GM21367 (cell line): ENCODE results near the gene ANKS3.

Source experiments
- ATAC-seq: cut with Tn5 transposase; IDR thresholded peaks from one replicate; pipeline ENCODE4 v1.9.1; 2021; ENCODE audit not compliant: unreplicated experiment

Gene ANKS3

DNA sequence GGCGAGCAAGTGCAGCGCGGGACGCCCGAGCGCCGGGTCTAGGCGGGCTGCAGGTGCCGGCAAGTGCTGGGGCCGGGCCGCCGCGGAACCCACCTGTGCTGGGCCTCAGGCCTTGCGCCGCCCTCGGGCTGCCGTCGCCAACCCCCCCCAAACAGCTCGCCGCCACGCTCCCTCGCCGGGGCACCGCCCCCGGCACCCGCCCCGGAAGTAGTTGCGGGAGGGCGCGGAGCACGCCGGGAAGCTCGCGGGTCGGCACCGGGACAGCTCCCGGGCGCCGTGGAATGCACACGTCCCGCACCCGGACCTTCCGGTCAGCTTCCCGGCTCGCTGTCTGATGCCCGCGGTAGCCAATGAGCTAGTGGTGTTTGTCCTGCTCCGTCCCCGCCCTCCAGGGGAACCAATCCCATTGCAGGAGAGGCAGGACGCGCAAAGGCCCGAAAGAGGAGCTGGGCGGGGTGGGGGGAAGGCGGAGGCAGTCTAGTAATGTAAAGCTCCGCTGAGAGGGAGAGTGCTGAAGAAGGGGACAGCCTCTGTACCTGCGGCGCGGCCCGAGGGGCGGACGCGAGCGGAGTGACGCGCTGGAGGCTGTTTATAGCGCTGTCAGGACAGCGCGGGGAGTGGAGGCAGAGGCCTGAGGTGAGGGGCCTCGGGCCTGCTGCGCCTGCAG is at the start of gene ANKS3, which contains the start of gene DNAAF8:
Gene ANKS3, minus strand, starts transcription at position 209 of the 667 bp plus-strand sequence. CDS start 4,122 bp downstream, outside the sequence.
Gene DNAAF8, plus strand, starts transcription at position 475 of the 667 bp plus-strand sequence. CDS start 1,978 bp downstream, outside the sequence.
- peak; percentile 73 for ATAC-seq

GRCh38 chr16:4783251-4783950 is 49.3 kb upstream of the ANKS3 start:
- ATAC-seq: no peak

GRCh38 chr16:4780235-4780634 is 46.2 kb upstream of the ANKS3 start:
- no peak for ATAC-seq

DNA sequence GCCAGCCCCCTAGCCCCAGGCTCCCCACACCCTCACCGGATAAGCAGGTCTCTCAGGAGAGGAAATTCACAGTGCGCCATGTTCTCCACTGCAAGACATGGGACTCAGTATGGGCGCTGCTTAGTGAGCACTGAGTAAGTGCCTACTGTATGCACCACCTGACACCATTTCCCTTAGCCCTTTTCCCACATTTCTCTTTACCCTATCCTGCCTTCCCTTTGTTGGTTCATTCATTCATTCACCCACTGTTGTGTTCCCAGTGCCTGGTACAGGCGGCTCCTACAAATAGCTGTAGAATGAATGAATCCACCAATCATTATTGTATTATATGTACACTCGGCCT is 44.0 kb upstream of the ANKS3 start:
- no peak for ATAC-seq

DNA sequence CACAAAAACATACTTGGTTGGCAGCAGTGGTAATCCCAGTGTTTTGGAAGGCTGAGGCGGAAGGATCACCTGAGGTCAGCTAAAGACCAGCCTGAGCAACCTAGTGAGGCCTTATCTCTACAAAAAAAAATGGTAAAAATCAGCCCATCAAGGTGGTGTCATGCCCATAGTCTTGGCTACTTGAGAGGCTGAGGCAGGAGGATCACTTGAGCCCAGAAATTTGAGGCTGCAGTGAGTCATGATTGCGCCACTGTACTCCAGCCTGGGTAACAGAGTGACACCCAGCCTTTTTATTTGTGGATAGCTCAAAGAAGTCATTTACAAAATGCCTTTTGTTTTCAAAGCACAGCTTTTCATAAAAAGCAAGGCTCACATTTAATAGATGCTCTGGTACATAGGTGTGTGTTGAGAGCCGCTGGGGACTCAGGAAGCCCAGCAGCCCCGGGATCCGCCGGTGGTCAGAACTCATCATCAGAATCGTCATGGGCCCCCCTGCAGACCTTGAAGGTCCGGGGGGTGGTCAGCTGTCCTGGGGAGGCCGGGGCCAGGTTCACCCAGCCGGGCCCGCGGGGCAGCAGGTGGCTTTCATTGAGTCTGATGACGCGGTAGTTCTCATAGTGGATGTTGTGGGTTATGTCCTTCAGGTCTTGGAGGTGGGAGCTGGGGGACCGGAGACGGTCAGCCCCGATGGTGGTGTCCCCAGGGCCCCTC is 43.4 kb upstream of the ANKS3 start:
- no peak for ATAC-seq

DNA sequence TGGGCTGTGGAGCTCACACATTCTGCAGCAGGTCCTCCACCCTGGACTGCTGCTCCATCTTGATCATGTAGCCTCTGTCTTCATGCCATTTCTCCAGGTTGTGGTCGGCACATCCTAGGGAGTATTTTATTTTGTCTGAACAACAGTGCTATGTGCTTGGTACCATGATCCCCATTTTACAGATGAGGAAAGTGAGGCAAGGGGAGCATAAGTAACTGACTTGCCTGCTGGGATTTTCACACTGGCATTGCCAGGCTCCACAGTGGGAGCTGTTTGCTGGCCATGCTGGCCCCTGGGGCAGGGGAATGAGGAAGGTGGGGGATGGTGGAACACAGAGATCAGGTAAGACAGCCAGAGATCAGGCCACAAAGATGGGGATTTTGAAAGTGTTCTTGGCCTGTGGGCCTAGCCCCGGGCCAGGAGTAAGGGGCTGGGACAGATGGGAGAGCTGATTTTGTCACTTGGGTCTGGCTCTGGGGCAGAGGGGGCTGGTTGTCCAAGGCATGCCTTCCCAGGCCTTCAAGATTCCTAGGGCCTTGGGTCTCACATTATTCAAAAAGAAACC is 42.2 kb upstream of the ANKS3 start:
- no peak for ATAC-seq

- no peak for ATAC-seq
Measured at GRCh38 chr16:4775005-4775404, 40.9 kb upstream of the ANKS3 start.

DNA sequence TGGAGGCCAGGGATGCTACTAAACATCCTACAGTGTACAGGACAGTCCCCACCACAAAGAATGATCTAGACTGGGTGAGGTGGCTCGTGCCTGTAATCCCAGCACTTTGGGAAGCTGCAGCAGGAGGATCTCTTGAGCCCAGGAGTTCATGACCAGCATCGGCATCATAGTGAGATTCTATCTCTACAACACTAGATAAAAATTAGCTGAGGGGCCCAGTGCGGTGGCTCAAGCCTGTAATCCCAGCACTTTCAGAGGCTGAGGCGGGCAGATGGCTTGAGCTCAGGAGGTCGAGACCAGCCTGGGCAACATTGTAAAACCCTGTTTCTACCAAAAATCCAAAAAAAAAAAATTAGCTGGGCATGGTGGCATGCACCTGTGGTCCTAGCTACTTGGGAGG is 38.3 kb upstream of the ANKS3 start:
- no peak for ATAC-seq

- no peak for ATAC-seq
Measured at GRCh38 chr16:4771646-4772045, 37.6 kb upstream of the ANKS3 start.

GRCh38 chr16:4769306-4769638 is 35.2 kb upstream of the ANKS3 start:
- no peak for ATAC-seq

GRCh38 chr16:4768549-4769305 is 34.7 kb upstream of the ANKS3 start:
- ATAC-seq: no peak

GRCh38 chr16:4767872-4768548 is 33.9 kb upstream of the ANKS3 start:
- no peak for ATAC-seq

GRCh38 chr16:4766875-4767628 is 33.0 kb upstream of the ANKS3 start, which contains the start of gene ZNF500:
Gene ZNF500 (minus strand): TSS chr16:4767162. CDS start chr16:4765978, 1,184 bp downstream.
- ATAC-seq: peak; percentile 83

- ATAC-seq: no peak
Measured at GRCh38 chr16:4765511-4766474, 31.7 kb upstream of the ANKS3 start.

GRCh38 chr16:4763791-4764190 is 29.7 kb upstream of the ANKS3 start:
- no peak for ATAC-seq

- ATAC-seq: no peak
Measured at GRCh38 chr16:4762205-4762604, 28.1 kb upstream of the ANKS3 start.

GRCh38 chr16:4760221-4760910 is 26.3 kb upstream of the ANKS3 start:
- ATAC-seq: no peak

DNA sequence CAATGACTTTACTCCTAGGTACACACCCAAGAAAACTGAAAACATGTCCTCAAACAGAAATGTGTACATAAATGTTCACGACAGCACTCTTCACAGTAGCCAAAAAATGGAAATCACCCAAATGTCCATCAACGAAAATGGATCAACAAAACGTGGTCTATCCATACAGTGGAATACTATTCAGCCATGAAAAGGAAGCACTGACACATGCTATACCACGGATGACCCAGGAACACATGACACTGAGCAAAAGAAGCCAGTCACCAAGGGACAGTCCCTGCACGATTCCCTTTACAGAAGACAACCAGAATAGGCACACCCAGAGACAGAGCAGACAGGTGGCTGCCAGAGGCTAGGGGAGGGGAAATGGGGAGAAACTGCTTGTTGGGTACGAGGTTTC is 21.6 kb upstream of the ANKS3 start:
- ATAC-seq: no peak
